GM12873 (cell line): ENCODE results near the gene P2RX6.

Experiments
- TF ChIP-seq, protein P1 (sequence below): IDR thresholded peaks from 2 replicates; pipeline ENCODE4 v1.5.1; 2012; ENCODE audit warnings: low read depth, mild to moderate bottlenecking, moderate library complexity, low read length, control low read depth; ENCODE audit not compliant: insufficient read depth; ENCODE audit errors: missing control alignments

Gene P2RX6

DNA sequence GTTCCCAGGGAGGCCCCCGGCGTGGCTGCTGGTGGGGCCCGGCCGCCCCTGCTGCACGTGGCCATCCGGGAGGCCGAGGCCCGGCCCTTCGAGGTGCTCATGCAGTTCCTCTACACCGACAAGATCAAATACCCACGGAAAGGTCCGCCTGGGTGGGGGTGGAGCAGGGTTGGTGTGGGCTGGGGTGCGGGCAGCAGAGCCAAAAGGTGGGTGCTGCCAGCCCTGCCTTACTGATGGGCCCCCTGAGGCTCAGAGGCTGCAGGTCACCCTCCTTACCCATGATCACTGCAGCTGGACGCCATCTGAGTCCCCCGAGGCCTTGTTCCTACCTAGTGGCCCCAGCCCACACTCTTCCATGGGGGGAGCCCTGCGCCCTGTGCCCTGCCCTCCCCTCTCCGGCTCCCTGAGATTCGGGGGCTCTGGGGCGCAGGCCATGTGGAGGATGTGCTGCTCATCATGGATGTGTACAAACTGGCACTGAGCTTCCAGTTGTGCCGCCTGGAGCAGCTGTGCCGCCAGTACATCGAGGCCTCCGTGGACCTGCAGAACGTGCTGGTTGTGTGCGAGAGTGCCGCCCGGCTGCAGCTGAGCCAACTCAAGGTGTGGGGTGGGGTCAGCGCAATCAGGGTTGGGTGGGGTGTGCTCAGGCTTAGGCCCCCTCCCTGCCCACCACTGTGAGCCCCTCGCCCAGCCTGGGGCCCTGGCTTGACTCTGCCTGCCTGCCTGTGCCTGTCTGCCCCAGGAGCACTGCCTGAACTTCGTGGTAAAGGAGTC is 20.6 kb upstream of the P2RX6 start:
- TF ChIP-seq, protein P1, sequence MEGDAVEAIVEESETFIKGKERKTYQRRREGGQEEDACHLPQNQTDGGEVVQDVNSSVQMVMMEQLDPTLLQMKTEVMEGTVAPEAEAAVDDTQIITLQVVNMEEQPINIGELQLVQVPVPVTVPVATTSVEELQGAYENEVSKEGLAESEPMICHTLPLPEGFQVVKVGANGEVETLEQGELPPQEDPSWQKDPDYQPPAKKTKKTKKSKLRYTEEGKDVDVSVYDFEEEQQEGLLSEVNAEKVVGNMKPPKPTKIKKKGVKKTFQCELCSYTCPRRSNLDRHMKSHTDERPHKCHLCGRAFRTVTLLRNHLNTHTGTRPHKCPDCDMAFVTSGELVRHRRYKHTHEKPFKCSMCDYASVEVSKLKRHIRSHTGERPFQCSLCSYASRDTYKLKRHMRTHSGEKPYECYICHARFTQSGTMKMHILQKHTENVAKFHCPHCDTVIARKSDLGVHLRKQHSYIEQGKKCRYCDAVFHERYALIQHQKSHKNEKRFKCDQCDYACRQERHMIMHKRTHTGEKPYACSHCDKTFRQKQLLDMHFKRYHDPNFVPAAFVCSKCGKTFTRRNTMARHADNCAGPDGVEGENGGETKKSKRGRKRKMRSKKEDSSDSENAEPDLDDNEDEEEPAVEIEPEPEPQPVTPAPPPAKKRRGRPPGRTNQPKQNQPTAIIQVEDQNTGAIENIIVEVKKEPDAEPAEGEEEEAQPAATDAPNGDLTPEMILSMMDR, result no peak

DNA sequence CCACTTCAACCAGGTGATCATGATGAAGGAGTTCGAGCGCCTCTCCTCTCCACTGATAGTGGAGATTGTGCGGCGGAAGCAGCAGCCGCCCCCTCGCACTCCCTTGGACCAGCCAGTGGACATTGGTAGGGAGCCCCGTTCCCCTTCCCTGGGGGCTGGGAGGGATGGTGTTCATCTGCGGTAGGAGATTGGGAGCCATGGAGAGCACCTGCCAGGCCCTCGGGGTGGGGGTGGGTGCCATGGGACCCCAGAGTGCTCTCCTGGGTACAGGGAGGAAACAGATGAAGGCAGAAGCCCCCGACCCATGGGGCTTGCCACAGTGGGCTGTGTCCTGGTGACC is 20.1 kb upstream of the P2RX6 start:
- TF ChIP-seq, protein P1, result no peak

DNA sequence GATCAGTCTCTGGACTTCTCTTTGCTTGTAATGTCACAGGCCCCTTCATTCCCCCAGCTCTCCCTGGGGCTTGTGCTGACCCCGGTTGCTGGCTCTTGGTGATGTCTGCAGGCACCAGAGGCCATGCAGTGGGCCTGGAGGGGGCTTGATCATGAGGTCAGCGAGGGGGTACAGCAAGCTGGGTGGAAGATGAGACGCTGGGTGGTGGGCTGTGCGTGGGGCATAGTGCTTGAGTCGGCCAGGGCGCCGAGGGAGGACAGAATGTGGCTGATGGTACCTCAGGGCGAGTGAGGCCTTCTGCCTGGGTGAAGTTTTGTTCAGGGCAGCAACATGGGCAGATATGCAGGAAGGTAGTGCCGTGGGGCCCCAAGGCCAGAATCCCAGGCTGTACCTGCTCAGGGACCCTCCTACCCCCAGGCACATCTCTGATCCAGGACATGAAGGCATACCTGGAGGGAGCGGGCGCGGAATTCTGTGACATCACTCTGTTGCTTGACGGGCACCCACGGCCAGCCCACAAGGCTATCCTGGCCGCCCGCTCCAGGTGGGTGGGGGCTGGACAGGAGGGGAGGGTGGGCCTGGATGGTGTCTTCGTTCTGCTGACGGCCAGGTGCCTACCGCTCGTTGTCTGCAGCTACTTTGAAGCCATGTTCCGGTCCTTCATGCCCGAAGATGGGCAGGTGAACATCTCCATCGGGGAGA is 19.5 kb upstream of the P2RX6 start:
- TF ChIP-seq, protein P1, result no peak

DNA sequence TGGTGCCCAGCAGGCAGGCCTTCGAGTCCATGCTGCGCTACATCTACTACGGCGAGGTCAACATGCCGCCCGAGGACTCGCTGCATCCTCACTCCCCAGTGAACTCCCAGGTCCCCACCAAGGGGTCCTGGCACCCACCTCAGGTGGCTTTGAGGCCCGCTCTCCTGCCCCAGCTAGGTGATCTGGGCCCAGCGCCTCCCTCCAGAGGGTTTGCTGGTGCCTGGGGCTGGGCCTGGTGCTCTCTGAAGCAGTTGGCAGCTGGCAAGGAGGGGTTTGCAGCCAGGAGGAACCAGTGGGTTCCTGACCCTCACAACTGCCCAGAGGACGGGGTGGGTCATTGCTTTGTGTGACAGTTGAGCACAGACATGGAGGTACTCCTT is 18.9 kb upstream of the P2RX6 start:
- TF ChIP-seq, protein P1, result no peak

DNA sequence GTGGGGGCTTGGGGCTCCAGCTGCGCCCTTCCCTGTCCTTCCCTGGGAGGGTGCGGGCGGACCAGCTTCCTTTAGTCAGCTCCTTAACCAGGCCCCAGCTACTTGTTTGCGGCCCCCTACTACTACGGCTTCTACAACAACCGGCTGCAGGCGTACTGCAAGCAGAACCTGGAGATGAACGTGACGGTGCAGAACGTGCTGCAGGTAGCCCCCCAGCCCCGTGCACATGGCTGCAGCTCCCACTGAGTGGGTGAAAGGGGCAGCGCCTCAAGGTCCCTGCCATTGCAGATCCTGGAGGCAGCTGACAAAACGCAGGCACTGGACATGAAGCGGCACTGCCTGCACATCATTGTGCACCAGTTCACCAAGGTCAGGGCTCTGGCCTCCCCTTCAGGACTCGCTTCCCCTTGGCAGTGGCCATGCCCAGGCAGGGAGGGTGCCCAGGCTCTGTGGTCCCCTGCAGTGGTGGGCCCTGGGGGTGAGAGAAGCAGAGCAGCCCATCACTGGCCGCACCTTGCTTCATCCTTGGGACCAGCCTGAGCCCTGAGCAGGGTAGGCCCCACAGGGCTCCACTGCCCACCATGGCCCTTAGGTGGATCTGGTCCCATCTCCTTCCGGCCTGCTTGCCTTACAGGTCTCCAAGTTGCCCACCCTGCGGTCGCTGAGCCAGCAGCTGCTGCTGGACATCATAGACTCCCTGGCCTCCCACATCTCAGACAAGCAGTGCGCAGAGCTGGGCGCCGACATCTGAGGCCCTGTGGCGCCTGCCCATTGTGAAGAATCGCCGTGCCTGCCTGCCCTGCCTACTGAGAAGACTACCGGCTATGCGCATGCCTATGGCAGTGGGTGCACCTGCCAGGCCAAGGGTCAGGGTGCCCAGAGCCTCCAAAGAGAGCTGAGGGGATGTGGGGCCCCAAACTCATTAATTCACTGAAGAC is 18.1 kb upstream of the P2RX6 start:
- TF ChIP-seq, protein P1, result no peak

DNA sequence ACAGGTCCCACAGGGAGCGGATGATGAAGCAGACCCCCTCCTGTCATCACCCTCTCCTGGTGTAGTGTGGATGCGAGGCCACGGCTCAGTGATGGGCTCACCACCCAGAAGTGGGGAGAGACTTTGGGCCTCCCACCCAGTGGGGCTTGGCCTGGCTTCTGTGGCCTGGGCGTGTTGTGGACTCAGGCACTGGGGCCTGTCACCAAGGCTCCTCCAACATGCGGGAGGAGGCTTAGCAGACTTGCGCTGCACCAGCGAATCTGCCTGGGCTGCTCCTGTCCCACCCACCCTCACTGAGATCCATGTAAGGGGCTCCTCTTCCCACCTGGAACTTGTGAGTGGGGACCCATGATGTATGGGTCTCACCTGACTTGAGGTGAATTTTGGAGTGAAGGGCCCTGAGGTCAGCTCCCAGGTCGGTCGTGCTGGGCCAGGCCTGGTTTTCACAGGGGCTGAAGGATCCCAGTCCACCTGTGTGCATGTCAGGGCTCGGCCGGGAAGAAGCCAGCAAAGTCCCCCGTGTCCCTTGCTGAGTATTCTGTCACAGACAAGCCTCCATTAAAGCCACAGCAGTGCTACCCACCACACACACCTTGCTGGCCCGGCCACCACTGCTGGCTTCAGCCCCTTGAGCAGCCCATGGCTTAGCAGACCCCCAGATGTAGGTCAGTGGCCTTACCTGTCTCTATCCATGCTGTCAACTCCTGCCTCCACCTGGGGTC is 17.3 kb upstream of the P2RX6 start:
- TF ChIP-seq, protein P1, result no peak
